ENCODE measurements around the gene BANP.
"Not testable (repeated sequence)": the region's sequence is repeated elsewhere in the genome, so short reads cannot be mapped to it uniquely, and the experiment has no call there.

The BANP gene

GRCh38 chr16:87966685-87967185, 15.5 kb downstream of the BANP start:
- DNase-seq, result no peak

- DNase-seq, result no peak
These were observed 17.3 kb downstream of the BANP start for GRCh38 chr16:87968541-87968940.

- DNase-seq, result no peak
These were observed 19.0 kb downstream of the BANP start for GRCh38 chr16:87970186-87970585.

- no peak for DNase-seq
These were observed 20.7 kb downstream of the BANP start for GRCh38 chr16:87971933-87972332.

GRCh38 chr16:87973717-87974116, 22.5 kb downstream of the BANP start:
- DNase-seq, result no peak

GRCh38 chr16:87974178-87974577, 22.9 kb downstream of the BANP start:
- DNase-seq, result no peak

GRCh38 chr16:87976665-87977064, 25.4 kb downstream of the BANP start:
- no peak for DNase-seq

- DNase-seq, result no peak
These were observed 26.9 kb downstream of the BANP start for GRCh38 chr16:87978127-87978526.

GRCh38 chr16:87979352-87979751, 28.1 kb downstream of the BANP start:
- DNase-seq, result no peak

GRCh38 chr16:87979911-87980630, 28.8 kb downstream of the BANP start:
- not testable (repeated sequence) for DNase-seq

- not testable (repeated sequence) for DNase-seq
These were observed 30.1 kb downstream of the BANP start for GRCh38 chr16:87981376-87981775.

GRCh38 chr16:87982581-87983041, 31.4 kb downstream of the BANP start:
- DNase-seq, result no peak

- DNase-seq, result not testable (repeated sequence)
These were observed 32.0 kb downstream of the BANP start for GRCh38 chr16:87983072-87983736.

- peak; percentile 57 for DNase-seq
These were observed 32.5 kb downstream of the BANP start for GRCh38 chr16:87983737-87984097.

- DNase-seq, result peak; percentile 47
These were observed 32.9 kb downstream of the BANP start for GRCh38 chr16:87984180-87984579.

- DNase-seq, result no peak
These were observed 33.5 kb downstream of the BANP start for GRCh38 chr16:87984632-87985267.

GRCh38 chr16:87985493-87985892, 34.3 kb downstream of the BANP start:
- not testable (repeated sequence) for DNase-seq

GRCh38 chr16:87986361-87986849, 35.2 kb downstream of the BANP start:
- peak; percentile 56 for DNase-seq

- not testable (repeated sequence) for DNase-seq
These were observed 37.4 kb downstream of the BANP start for GRCh38 chr16:87988596-87988995.

GRCh38 chr16:87990254-87990653, 39.0 kb downstream of the BANP start:
- DNase-seq, result not testable (repeated sequence)

- DNase-seq, result not testable (repeated sequence)
These were observed 40.9 kb downstream of the BANP start for GRCh38 chr16:87992142-87992541.

- no peak for DNase-seq
These were observed 42.7 kb downstream of the BANP start for GRCh38 chr16:87993901-87994300.

GRCh38 chr16:87995644-87996043, 44.4 kb downstream of the BANP start:
- no peak for DNase-seq
